Liver (tissue), 3 donors: ENCODE measurements around the gene TCERG1L.

Experiments used
- CTCF ChIP-seq: fragments of 150-350 bp; IDR thresholded peaks from 2 replicates; pipeline ENCODE4 v1.5.1; 2017; ENCODE audit warnings: improper control_type of control experiment, low read depth, low read length; ENCODE audit not compliant: missing input control
- FOXA1 ChIP-seq: IDR thresholded peaks from 2 replicates; pipeline ENCODE4 v1.6.1; 2016; ENCODE audit warnings: antibody characterized with exemption
- FOXA2 ChIP-seq: IDR thresholded peaks from 2 replicates; pipeline ENCODE4 v1.6.1; 2016; ENCODE audit warnings: antibody characterized with exemption
- GABPA ChIP-seq, 2 donors: IDR thresholded peaks in 1 of 2; conservative IDR thresholded peaks in 1 of 2; 2 replicates each; pipeline ENCODE4 v1.6.1; 2016; ENCODE audit warnings: antibody characterized with exemption in 2 of 2, mild to moderate bottlenecking in 1 of 2, moderate library complexity in 1 of 2
- HNF4G ChIP-seq: IDR thresholded peaks from 2 replicates; pipeline ENCODE4 v1.6.1; 2016; ENCODE audit warnings: antibody characterized with exemption
- JUND ChIP-seq, 2 donors: IDR thresholded peaks; 2 replicates each; pipeline ENCODE4 v1.6.1; 2016; ENCODE audit warnings: antibody characterized with exemption in 2 of 2
- MAX ChIP-seq: IDR thresholded peaks from 2 replicates; pipeline ENCODE4 v1.6.1; 2016; ENCODE audit warnings: antibody characterized with exemption
- SP1 ChIP-seq: IDR thresholded peaks from 2 replicates; pipeline ENCODE4 v1.6.1; 2018; ENCODE audit warnings: antibody characterized with exemption, mild to moderate bottlenecking
- TAF1 ChIP-seq: conservative IDR thresholded peaks from 2 replicates; pipeline ENCODE4 v1.6.1; 2016; ENCODE audit warnings: antibody characterized with exemption, mild to moderate bottlenecking
- YY1 ChIP-seq: IDR thresholded peaks from 2 replicates; pipeline ENCODE4 v1.6.1; 2016; ENCODE audit warnings: antibody characterized with exemption, mild to moderate bottlenecking
- ZBTB33 ChIP-seq: IDR thresholded peaks from 2 replicates; pipeline ENCODE4 v1.6.1; 2016; ENCODE audit warnings: antibody characterized with exemption
- TF ChIP-seq, protein P1 (sequence below): IDR thresholded peaks from 2 replicates; pipeline ENCODE4 v1.6.1; 2016; ENCODE audit warnings: antibody characterized with exemption, mild to moderate bottlenecking
- TF ChIP-seq, protein P2 (sequence below): IDR thresholded peaks from 2 replicates; pipeline ENCODE4 v1.6.1; 2016; ENCODE audit warnings: antibody characterized with exemption
- donor health status: healthy.
- donor health status: healthy.

DNA sequence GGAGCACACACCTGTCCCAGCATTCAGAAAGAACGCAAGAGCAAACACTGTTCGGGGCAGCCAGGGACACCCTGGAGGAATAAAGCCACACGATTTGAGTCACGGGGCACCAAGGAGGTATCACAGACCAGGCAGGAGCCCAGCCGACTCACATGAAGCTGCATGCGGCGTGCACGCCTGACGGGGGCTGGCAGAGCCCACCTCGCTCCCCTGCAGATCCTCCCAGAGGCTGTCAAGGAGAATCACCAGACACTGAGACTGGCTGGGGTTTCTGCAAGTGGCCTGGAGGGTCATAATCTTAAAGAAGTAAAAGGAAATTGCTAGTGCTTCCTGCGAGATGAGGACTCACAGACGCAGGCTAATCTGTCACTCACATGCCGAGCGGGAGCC is 61.6 kb downstream of the TCERG1L start:
- TF ChIP-seq MAX: no peak
- TF ChIP-seq CTCF: no peak
- TF ChIP-seq JUND (IDR thresholded peaks at IDR 0.05): no peak
- TF ChIP-seq, protein P1, sequence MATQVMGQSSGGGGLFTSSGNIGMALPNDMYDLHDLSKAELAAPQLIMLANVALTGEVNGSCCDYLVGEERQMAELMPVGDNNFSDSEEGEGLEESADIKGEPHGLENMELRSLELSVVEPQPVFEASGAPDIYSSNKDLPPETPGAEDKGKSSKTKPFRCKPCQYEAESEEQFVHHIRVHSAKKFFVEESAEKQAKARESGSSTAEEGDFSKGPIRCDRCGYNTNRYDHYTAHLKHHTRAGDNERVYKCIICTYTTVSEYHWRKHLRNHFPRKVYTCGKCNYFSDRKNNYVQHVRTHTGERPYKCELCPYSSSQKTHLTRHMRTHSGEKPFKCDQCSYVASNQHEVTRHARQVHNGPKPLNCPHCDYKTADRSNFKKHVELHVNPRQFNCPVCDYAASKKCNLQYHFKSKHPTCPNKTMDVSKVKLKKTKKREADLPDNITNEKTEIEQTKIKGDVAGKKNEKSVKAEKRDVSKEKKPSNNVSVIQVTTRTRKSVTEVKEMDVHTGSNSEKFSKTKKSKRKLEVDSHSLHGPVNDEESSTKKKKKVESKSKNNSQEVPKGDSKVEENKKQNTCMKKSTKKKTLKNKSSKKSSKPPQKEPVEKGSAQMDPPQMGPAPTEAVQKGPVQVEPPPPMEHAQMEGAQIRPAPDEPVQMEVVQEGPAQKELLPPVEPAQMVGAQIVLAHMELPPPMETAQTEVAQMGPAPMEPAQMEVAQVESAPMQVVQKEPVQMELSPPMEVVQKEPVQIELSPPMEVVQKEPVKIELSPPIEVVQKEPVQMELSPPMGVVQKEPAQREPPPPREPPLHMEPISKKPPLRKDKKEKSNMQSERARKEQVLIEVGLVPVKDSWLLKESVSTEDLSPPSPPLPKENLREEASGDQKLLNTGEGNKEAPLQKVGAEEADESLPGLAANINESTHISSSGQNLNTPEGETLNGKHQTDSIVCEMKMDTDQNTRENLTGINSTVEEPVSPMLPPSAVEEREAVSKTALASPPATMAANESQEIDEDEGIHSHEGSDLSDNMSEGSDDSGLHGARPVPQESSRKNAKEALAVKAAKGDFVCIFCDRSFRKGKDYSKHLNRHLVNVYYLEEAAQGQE: no peak
- no peak for TF ChIP-seq TAF1
- TF ChIP-seq, protein P2, sequence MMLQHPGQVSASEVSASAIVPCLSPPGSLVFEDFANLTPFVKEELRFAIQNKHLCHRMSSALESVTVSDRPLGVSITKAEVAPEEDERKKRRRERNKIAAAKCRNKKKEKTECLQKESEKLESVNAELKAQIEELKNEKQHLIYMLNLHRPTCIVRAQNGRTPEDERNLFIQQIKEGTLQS: no peak
- TF ChIP-seq FOXA1: no peak
- no peak for TF ChIP-seq GABPA (IDR thresholded peaks at IDR 0.05 in 1 of 2, conservative IDR thresholded peaks at IDR 0.05 in 1 of 2)
- TF ChIP-seq FOXA2: no peak
- TF ChIP-seq SP1: no peak
- no peak for TF ChIP-seq HNF4G
- TF ChIP-seq ZBTB33: no peak
- no peak for TF ChIP-seq YY1
